ENCODE results near the gene CFAP410.

Gene CFAP410

DNA sequence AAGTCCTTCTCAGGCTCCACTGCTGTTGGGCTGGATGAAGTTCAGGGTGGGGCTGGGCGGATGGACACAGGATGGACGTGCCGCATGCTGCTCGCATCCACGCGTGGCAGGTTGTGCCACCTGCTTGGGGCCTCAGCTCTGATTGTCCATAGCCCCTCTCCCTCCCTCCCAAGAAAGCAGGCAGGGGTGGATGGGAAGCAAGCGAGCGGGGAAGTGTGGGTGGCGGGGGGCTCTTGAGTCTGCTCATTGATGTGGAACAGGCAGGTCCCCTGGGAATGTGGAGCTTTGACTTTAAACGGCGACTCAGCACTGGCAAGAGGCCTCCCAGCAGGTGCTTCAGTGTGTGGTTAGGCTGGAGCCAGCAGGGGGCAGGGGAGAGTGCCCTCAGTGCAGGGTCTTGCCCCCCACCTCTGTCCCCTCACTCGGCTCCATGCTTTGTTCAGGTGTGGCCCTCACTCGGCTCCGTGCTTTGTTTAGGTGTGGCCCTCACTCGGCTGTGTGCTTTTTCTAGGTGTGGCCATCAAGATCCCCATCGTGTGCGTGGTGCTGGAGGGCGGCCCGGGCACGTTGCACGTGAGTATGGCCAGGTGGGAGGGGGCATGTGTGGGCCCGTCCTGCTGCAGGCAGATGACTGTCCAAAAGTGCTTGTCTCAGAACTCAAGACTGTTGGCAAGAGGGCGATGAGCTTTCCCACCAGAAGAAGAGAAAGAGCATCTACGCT is 38.2 kb upstream of the CFAP410 start:
- no peak overlapping the region for H3K4me3 ChIP-seq (ENCODE audit: low read depth, low read length)
- H3K4me1 ChIP-seq (ENCODE audit: control insufficient read depth, insufficient read depth, low read length): peaks cover 2% of the 10 kb centered on the region
- no peaks in the 10 kb centered on the region for H3K27me3 ChIP-seq (ENCODE audit: control insufficient read depth, insufficient read depth, low read length)
- no peaks in the 10 kb centered on the region for H3K9me3 ChIP-seq (ENCODE audit: control insufficient read depth, insufficient read depth, low read length)
- H3K36me3 ChIP-seq (ENCODE audit: control insufficient read depth, insufficient read depth, low read length): no peaks in the 10 kb centered on the region
- no peak overlapping the region for H3K9ac ChIP-seq (ENCODE audit: low read depth, low read length)

DNA sequence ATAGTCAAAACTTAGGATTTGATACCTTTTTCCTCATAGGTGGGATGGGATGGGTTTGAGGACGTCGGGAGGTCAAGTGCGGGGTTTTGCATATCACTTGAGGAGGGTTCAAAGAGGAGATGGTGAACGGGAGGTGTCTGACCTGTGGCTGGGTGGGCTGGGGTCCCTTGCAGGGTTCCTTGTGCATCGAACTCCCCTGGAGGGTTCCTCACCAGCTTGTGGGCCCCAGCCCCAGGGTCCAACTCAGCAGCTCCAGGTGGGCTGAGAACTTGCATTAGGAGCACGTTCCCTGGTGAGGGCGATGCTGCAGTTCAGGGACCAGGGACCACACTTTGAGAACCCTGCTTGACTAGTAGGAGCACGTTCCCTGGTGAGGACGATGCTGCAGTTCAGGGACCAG is 37.4 kb upstream of the CFAP410 start:
- Histone ChIP-seq H3K4me1 (ENCODE audit: control insufficient read depth, insufficient read depth, low read length) (peaks cover 2% of the 10 kb centered on the region), H3K9ac (ENCODE audit: low read depth, low read length) (no peak overlapping the region), H3K4me3 (ENCODE audit: low read depth, low read length) (no peak overlapping the region), H3K36me3 (ENCODE audit: control insufficient read depth, insufficient read depth, low read length) (no peaks in the 10 kb centered on the region), H3K27me3 (ENCODE audit: control insufficient read depth, insufficient read depth, low read length) (no peaks in the 10 kb centered on the region), H3K9me3 (ENCODE audit: control insufficient read depth, insufficient read depth, low read length) (no peaks in the 10 kb centered on the region)

GRCh38 chr21:44375761-44376241 is 36.6 kb upstream of the CFAP410 start:
- Histone ChIP-seq H3K27me3 (ENCODE audit: control insufficient read depth, insufficient read depth, low read length) (no peaks in the 10 kb centered on the region), H3K9ac (ENCODE audit: low read depth, low read length) (no peak overlapping the region), H3K9me3 (ENCODE audit: control insufficient read depth, insufficient read depth, low read length) (no peaks in the 10 kb centered on the region)

GRCh38 chr21:44375281-44375651 is 36.1 kb upstream of the CFAP410 start:
- no peak overlapping the region for H3K4me3 ChIP-seq (ENCODE audit: low read depth, low read length)
- no peak overlapping the region for H3K9ac ChIP-seq (ENCODE audit: low read depth, low read length)
- H3K27me3 ChIP-seq (ENCODE audit: control insufficient read depth, insufficient read depth, low read length): peaks cover 4% of the 10 kb centered on the region
- H3K9me3 ChIP-seq (ENCODE audit: control insufficient read depth, insufficient read depth, low read length): no peaks in the 10 kb centered on the region
- no peaks in the 10 kb centered on the region for H3K36me3 ChIP-seq (ENCODE audit: control insufficient read depth, insufficient read depth, low read length)
- H3K4me1 ChIP-seq (ENCODE audit: control insufficient read depth, insufficient read depth, low read length): peaks cover 2% of the 10 kb centered on the region

More at GRCh38 chr21:44375761-44376241, 36.6 kb upstream of the CFAP410 start:
- Histone ChIP-seq H3K36me3 (ENCODE audit: control insufficient read depth, insufficient read depth, low read length) (no peaks in the 10 kb centered on the region), H3K4me3 (ENCODE audit: low read depth, low read length) (no peak overlapping the region), H3K4me1 (ENCODE audit: control insufficient read depth, insufficient read depth, low read length) (peaks cover 2% of the 10 kb centered on the region)

DNA sequence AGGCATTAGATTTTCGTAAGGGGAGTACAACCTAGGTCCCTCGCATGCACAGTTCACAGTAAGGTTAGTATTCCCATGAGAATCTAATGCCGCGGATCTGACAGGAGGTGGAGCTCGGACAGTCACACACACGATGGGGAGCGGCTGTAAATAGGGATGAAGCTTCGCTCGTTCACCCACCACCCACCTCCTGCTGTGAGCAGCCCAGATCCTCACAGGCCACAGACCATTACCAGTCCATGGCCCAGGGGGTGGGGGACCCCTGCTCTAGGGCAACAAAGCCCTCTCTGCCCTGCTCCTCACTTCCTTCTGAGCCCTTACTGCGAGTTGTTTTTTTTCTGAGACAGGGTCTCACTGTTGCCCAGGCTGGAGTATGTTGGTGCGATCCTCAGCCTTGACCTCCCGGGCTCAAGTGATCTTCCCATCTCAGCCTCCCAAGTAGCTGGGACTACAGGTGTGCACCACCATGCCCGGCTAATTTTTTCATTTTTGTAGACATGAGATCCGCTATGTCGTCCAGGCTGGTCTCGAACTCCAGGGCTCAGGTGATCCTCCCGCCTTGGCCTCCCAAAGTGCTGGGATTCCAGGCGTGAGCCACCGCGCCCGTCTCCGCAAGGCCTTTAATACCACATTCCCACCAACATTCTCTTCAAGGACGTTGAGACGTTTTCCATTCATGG is 35.6 kb upstream of the CFAP410 start:
- Histone ChIP-seq H3K9me3 (ENCODE audit: control insufficient read depth, insufficient read depth, low read length) (no peaks in the 10 kb centered on the region), H3K4me3 (ENCODE audit: low read depth, low read length) (no peak overlapping the region), H3K4me1 (ENCODE audit: control insufficient read depth, insufficient read depth, low read length) (no peaks in the 10 kb centered on the region), H3K36me3 (ENCODE audit: control insufficient read depth, insufficient read depth, low read length) (no peaks in the 10 kb centered on the region), H3K9ac (ENCODE audit: low read depth, low read length) (no peak overlapping the region), H3K27me3 (ENCODE audit: control insufficient read depth, insufficient read depth, low read length) (peaks cover 6% of the 10 kb centered on the region)

DNA sequence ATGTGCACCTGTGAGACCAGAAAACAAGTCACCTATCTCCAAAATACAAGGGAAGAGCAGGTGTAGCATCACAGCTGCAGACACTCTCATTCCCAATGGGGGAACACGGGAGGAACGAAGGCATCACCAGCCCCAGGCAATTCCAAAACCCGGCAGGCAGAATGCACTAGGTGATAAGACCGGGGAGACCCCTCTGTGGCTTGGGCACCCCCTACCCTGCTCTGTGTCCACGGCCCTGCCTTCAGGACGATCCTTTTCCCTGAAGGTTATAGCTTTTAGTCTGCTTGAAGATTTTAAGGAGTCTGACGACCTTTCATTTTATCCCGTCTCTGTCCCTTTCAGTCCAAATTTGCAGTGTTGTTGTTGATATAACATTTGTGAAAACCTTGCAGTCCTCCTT is 33.4 kb upstream of the CFAP410 start:
- peaks cover 11% of the 10 kb centered on the region for H3K27me3 ChIP-seq (ENCODE audit: control insufficient read depth, insufficient read depth, low read length)
- no peaks in the 10 kb centered on the region for H3K36me3 ChIP-seq (ENCODE audit: control insufficient read depth, insufficient read depth, low read length)
- no peak overlapping the region for H3K9ac ChIP-seq (ENCODE audit: low read depth, low read length)
- H3K4me1 ChIP-seq (ENCODE audit: control insufficient read depth, insufficient read depth, low read length): no peaks in the 10 kb centered on the region
- H3K4me3 ChIP-seq (ENCODE audit: low read depth, low read length): no peak overlapping the region
- H3K9me3 ChIP-seq (ENCODE audit: control insufficient read depth, insufficient read depth, low read length): no peaks in the 10 kb centered on the region

DNA sequence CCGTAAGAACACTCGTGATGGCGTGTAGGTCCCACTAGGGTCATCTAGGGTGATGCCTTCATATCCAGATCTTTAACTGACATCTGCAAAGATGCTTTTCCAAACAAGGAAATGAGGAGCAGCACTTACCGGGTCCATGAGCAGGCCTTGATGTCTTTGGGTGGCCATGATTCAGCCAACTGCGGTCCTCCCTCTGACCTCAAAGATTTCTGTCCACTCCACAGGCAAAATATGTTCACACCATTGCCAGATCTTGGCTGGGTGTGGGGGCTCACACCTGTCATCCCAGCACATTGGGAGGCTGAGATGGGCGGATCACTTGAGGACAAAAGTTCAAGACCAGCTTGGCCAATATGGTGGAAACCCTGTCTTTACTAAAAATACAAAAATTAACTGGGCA is 32.4 kb upstream of the CFAP410 start:
- H3K27me3 ChIP-seq (ENCODE audit: control insufficient read depth, insufficient read depth, low read length): peaks cover 11% of the 10 kb centered on the region
- no peak overlapping the region for H3K9ac ChIP-seq (ENCODE audit: low read depth, low read length)
- no peaks in the 10 kb centered on the region for H3K36me3 ChIP-seq (ENCODE audit: control insufficient read depth, insufficient read depth, low read length)
- no peaks in the 10 kb centered on the region for H3K4me1 ChIP-seq (ENCODE audit: control insufficient read depth, insufficient read depth, low read length)
- no peaks in the 10 kb centered on the region for H3K9me3 ChIP-seq (ENCODE audit: control insufficient read depth, insufficient read depth, low read length)
- no peak overlapping the region for H3K4me3 ChIP-seq (ENCODE audit: low read depth, low read length)

- Histone ChIP-seq H3K27me3 (ENCODE audit: control insufficient read depth, insufficient read depth, low read length) (peaks cover 11% of the 10 kb centered on the region), H3K9ac (ENCODE audit: low read depth, low read length) (no peak overlapping the region), H3K36me3 (ENCODE audit: control insufficient read depth, insufficient read depth, low read length) (no peaks in the 10 kb centered on the region), H3K4me3 (ENCODE audit: low read depth, low read length) (no peak overlapping the region), H3K4me1 (ENCODE audit: control insufficient read depth, insufficient read depth, low read length) (no peaks in the 10 kb centered on the region), H3K9me3 (ENCODE audit: control insufficient read depth, insufficient read depth, low read length) (no peaks in the 10 kb centered on the region)
These were observed 31.7 kb upstream of the CFAP410 start for GRCh38 chr21:44370786-44371410.

- H3K4me3 ChIP-seq (ENCODE audit: low read depth, low read length): peak overlapping the region; percentile 35
- H3K27me3 ChIP-seq (ENCODE audit: control insufficient read depth, insufficient read depth, low read length): peaks cover 11% of the 10 kb centered on the region
- H3K4me1 ChIP-seq (ENCODE audit: control insufficient read depth, insufficient read depth, low read length): no peaks in the 10 kb centered on the region
- no peaks in the 10 kb centered on the region for H3K9me3 ChIP-seq (ENCODE audit: control insufficient read depth, insufficient read depth, low read length)
- H3K36me3 ChIP-seq (ENCODE audit: control insufficient read depth, insufficient read depth, low read length): no peaks in the 10 kb centered on the region
- no peak overlapping the region for H3K9ac ChIP-seq (ENCODE audit: low read depth, low read length)
These were observed 31.0 kb upstream of the CFAP410 start for GRCh38 chr21:44370027-44370735.

DNA sequence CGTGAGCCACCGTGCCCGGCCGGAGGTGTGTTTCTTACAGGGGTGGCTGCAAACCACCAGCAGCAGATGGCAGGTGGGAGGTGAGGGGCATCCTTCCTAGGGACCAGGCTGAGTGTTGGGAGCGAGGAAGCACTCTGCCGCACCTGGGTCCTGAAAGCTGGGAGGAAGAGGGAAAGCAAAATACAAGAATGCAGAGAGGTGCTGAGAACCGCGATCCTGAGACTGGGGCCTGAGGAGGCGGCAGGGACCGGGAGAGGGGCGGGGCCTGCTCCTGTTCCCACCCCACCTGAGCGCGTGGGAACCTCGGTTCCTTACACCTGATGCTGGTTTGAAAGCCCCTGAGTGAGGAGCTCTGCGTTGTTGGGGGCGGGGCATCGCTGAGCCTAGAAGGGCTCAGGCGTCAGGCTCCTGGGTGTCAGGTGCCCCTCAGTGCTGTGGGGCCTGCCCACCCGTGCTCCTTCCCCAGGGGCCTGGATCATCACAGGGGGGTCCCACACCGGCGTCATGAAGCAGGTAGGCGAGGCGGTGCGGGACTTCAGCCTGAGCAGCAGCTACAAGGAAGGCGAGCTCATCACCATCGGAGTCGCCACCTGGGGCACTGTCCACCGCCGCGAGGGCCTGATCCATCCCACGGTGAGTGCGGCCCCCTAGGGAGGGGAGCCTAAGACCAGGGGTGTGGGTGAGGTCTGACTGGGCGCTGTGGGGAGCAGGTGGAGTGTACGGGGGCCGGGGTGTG is 29.7 kb upstream of the CFAP410 start:
- peaks cover 11% of the 10 kb centered on the region for H3K27me3 ChIP-seq (ENCODE audit: control insufficient read depth, insufficient read depth, low read length)
- H3K9me3 ChIP-seq (ENCODE audit: control insufficient read depth, insufficient read depth, low read length): no peaks in the 10 kb centered on the region
- no peaks in the 10 kb centered on the region for H3K36me3 ChIP-seq (ENCODE audit: control insufficient read depth, insufficient read depth, low read length)
- peak overlapping the region; percentile 37 for H3K4me3 ChIP-seq (ENCODE audit: low read depth, low read length)
- no peaks in the 10 kb centered on the region for H3K4me1 ChIP-seq (ENCODE audit: control insufficient read depth, insufficient read depth, low read length)
- H3K9ac ChIP-seq (ENCODE audit: low read depth, low read length): no peak overlapping the region

- Histone ChIP-seq H3K9ac (ENCODE audit: low read depth, low read length) (no peak overlapping the region), H3K27me3 (ENCODE audit: control insufficient read depth, insufficient read depth, low read length) (peaks cover 11% of the 10 kb centered on the region), H3K9me3 (ENCODE audit: control insufficient read depth, insufficient read depth, low read length) (no peaks in the 10 kb centered on the region), H3K4me3 (ENCODE audit: low read depth, low read length) (no peak overlapping the region), H3K36me3 (ENCODE audit: control insufficient read depth, insufficient read depth, low read length) (no peaks in the 10 kb centered on the region), H3K4me1 (ENCODE audit: control insufficient read depth, insufficient read depth, low read length) (no peaks in the 10 kb centered on the region)
These were observed 27.5 kb upstream of the CFAP410 start for GRCh38 chr21:44366586-44367211.

Data from iPS-15b (cell line).